GM12878 (cell line): ENCODE measurements around the gene USP37.

Experiments used
- CEBPB ChIP-seq, 2 experiments: fragments of 150-350 bp in 1 of 2; IDR thresholded peaks; 2 replicates each; pipeline ENCODE4 v1.6.1; 2012 to 2014; ENCODE audit warnings: low read depth in 2 of 2, low read length in 2 of 2, borderline replicate concordance in 1 of 2, inconsistent platforms in 1 of 2
- DPF2 ChIP-seq: fragments of 450-650 bp; IDR thresholded peaks from 2 replicates; pipeline ENCODE4 v1.6.1; 2017; ENCODE audit warnings: mild to moderate bottlenecking
- POU2F2 ChIP-seq: IDR thresholded peaks from 3 replicates; pipeline ENCODE4 v1.6.1; 2011; ENCODE audit warnings: low read depth, mild to moderate bottlenecking, low read length, borderline replicate concordance
- REST ChIP-seq: IDR thresholded peaks from 2 replicates; pipeline ENCODE4 v1.6.1; 2012; ENCODE audit warnings: mild to moderate bottlenecking, low read depth, low read length
- SIX5 ChIP-seq: IDR thresholded peaks from 2 replicates; pipeline ENCODE4 v1.6.1; 2011; ENCODE audit warnings: mild to moderate bottlenecking, low read depth, low read length, moderate library complexity; ENCODE audit not compliant: severe bottlenecking
- SMAD1 ChIP-seq: fragments of 450-650 bp; IDR thresholded peaks from 2 replicates; pipeline ENCODE4 v1.6.1; 2018; ENCODE audit warnings: mild to moderate bottlenecking, low read depth; ENCODE audit not compliant: partially characterized antibody
- SREBF1 ChIP-seq: IDR thresholded peaks from 2 replicates; pipeline ENCODE4 v1.6.1; 2012; ENCODE audit warnings: mild to moderate bottlenecking, low read length
- SREBF2 ChIP-seq: IDR thresholded peaks from 2 replicates; pipeline ENCODE4 v1.6.1; 2012; ENCODE audit warnings: mild to moderate bottlenecking, low read length
- TF ChIP-seq, protein P1 (sequence below), 3 experiments: IDR thresholded peaks in 2 of 3; conservative IDR thresholded peaks in 1 of 3; 2 replicates each; pipeline ENCODE4 v1.5.1; 2011; ENCODE audit warnings: low read depth in 3 of 3, low read length in 3 of 3, mild to moderate bottlenecking in 3 of 3, control low read depth in 2 of 3, moderate library complexity in 2 of 3, inconsistent platforms in 1 of 3, mixed read lengths in 1 of 3; ENCODE audit not compliant: control insufficient read depth in 2 of 3, insufficient read depth in 1 of 3; ENCODE audit errors: extremely low read depth in 1 of 3

DNA sequence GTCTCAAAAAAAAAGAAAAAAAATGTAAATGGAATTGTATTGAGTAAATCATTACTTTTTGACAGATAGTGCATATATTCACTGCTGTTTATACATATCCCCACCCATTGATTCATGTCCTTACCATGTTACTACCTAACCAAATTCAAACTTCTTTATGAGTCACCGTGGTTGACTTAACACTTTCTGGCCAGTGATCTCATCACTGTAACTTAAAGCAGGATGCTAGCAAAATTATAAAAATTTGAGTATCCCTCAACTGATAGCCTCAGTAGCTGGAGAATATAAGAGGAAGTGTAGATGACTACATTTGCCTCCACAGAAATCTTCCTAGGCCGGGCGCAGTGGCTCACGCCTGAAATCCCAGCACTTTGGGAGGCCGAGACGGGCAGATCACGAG, 13.9 kb upstream of the USP37 start:
- TF ChIP-seq, protein P1, sequence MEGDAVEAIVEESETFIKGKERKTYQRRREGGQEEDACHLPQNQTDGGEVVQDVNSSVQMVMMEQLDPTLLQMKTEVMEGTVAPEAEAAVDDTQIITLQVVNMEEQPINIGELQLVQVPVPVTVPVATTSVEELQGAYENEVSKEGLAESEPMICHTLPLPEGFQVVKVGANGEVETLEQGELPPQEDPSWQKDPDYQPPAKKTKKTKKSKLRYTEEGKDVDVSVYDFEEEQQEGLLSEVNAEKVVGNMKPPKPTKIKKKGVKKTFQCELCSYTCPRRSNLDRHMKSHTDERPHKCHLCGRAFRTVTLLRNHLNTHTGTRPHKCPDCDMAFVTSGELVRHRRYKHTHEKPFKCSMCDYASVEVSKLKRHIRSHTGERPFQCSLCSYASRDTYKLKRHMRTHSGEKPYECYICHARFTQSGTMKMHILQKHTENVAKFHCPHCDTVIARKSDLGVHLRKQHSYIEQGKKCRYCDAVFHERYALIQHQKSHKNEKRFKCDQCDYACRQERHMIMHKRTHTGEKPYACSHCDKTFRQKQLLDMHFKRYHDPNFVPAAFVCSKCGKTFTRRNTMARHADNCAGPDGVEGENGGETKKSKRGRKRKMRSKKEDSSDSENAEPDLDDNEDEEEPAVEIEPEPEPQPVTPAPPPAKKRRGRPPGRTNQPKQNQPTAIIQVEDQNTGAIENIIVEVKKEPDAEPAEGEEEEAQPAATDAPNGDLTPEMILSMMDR (IDR thresholded peaks at IDR 0.05 in 2 of 3, conservative IDR thresholded peaks at IDR 0.05 in 1 of 3; ENCODE audit: control insufficient read depth in 2 of 3, extremely low read depth in 1 of 3, insufficient read depth in 1 of 3, low read depth in 3 of 3, low read length in 3 of 3) = no peak
- TF ChIP-seq SREBF2 (no peak), SREBF1 (no peak), REST (no peak), DPF2 (no peak), CEBPB (IDR thresholded peaks at IDR 0.05; ENCODE audit: borderline replicate concordance in 1 of 2, low read depth in 2 of 2, low read length in 2 of 2) (no peak), SIX5 (no peak), POU2F2 (no peak), SMAD1 (no peak)
